Activated T-cell treated with anti-CD3 and anti-CD28 coated beads, Interleukin-2, amount 50 U/mL, for 72 hours (primary cell): Measurements from ENCODE around the gene ZNF558. TPM values are rescaled to one million over a fixed set of nuclear protein-coding genes. Genes with fewer than 3 reads are reported as not detected.

Source experiments
- ATAC-seq, 2 donors: fragments of 150-1000 bp; cut with Tn5 transposase; replicated peaks in 1 of 2; 2 replicates each; pipeline ENCODE4 v1.10.0; 2021; ENCODE audit warnings: moderate library complexity in 2 of 2, mild to moderate bottlenecking in 1 of 2
- DNase-seq, 2 donors: peaks; one replicate each; pipeline ENCODE4 v3.0.0; 2021 to 2022; ENCODE audit warnings: mixed read lengths in 1 of 2
- H3K27ac Mint-ChIP-seq: one replicate; pipeline ENCODE4 v1.8.0; 2022; ENCODE audit warnings: mild to moderate bottlenecking, moderate library complexity, mixed read lengths
- H3K27me3 Mint-ChIP-seq: one replicate; pipeline ENCODE4 v1.8.0; 2022; ENCODE audit warnings: low read depth, mixed read lengths
- H3K36me3 Mint-ChIP-seq, 2 donors: one replicate each; pipeline ENCODE4 v1.8.0; 2022; ENCODE audit warnings: mixed read lengths in 2 of 2, mild to moderate bottlenecking in 1 of 2; ENCODE audit not compliant: insufficient read depth in 2 of 2
- H3K4me1 Mint-ChIP-seq: one replicate; pipeline ENCODE4 v1.8.0; 2022; ENCODE audit warnings: low read depth, mixed read lengths
- H3K4me3 Mint-ChIP-seq, 2 donors: one replicate each; pipeline ENCODE4 v1.8.0; 2022; ENCODE audit warnings: mild to moderate bottlenecking in 2 of 2, mixed read lengths in 2 of 2, moderate library complexity in 2 of 2
- H3K9me3 Mint-ChIP-seq, 2 donors: one replicate each; pipeline ENCODE4 v1.8.0; 2022; ENCODE audit warnings: mixed read lengths in 2 of 2
- total RNA-seq, 2 donors: library from RNA; stranded (reverse); gene quantifications; one replicate each; pipeline ENCODE4 v1.2.3, GENCODE V29; 2022

The ZNF558 gene
- 10 to 100 TPM; 52.2 to 53.7 TPM for total RNA-seq

- peak; percentile 92 to 93 for ATAC-seq
- Mint-ChIP-seq H3K27ac (peak within 1 kb of the TSS; percentile 86), H3K27me3 (peaks cover 6% of the 10 kb centered on the region), H3K4me1 (peaks cover 15% of the 10 kb centered on the region), H3K4me3 (peak within 1 kb of the TSS; percentile 81 to 88), H3K9me3 (peaks cover 2 to 3% of the 10 kb centered on the region in 2 donors), H3K36me3 (peaks cover 4 to 15% of the 10 kb centered on the region in 2 donors)
- peak; percentile 99 to 100 for DNase-seq
These were observed at the start of gene ZNF558, which contains the start of gene MBD3L1 for GRCh38 chr19:8832132-8833021. ZNF558 (minus strand) TSS chr19:8832304; CDS start chr19:8822659, 9,645 bp downstream. MBD3L1 (plus strand) TSS chr19:8832377; CDS start chr19:8842679, 10,302 bp downstream.

- Mint-ChIP-seq H3K9me3 (peaks cover 14 to 16% of the 10 kb centered on the region in 2 donors), H3K4me1 (no peaks in the 10 kb centered on the region), H3K36me3 (peaks cover 0 to 6% of the 10 kb centered on the region in 2 donors), H3K27me3 (peaks cover 9% of the 10 kb centered on the region), H3K27ac (no peak overlapping the region), H3K4me3 (no peak overlapping the region)
- no peak for ATAC-seq
- no peak for DNase-seq
These were observed 49.4 kb upstream of the ZNF558 start for GRCh38 chr19:8881512-8881911.

GRCh38 chr19:8880868-8881488 is 48.9 kb upstream of the ZNF558 start:
- Mint-ChIP-seq H3K36me3 (peaks cover 0 to 6% of the 10 kb centered on the region in 2 donors), H3K27ac (no peak overlapping the region), H3K9me3 (peaks cover 14 to 16% of the 10 kb centered on the region in 2 donors), H3K4me3 (no peak overlapping the region), H3K4me1 (no peaks in the 10 kb centered on the region), H3K27me3 (peaks cover 9% of the 10 kb centered on the region)
- DNase-seq, result no peak
- no peak for ATAC-seq

GRCh38 chr19:8877854-8878705 is 46.0 kb upstream of the ZNF558 start:
- no peak for ATAC-seq
- DNase-seq, result no peak
- Mint-ChIP-seq H3K4me3 (no peak overlapping the region), H3K27ac (no peak overlapping the region), H3K36me3 (peaks cover 0 to 6% of the 10 kb centered on the region in 2 donors), H3K27me3 (peaks cover 12% of the 10 kb centered on the region), H3K4me1 (no peaks in the 10 kb centered on the region), H3K9me3 (peaks cover 14 to 16% of the 10 kb centered on the region in 2 donors)

- Mint-ChIP-seq H3K27ac (no peak overlapping the region), H3K4me3 (no peak overlapping the region), H3K27me3 (peaks cover 8% of the 10 kb centered on the region), H3K36me3 (no peaks in the 10 kb centered on the region), H3K4me1 (no peaks in the 10 kb centered on the region), H3K9me3 (no peaks in the 10 kb centered on the region)
- no peak for ATAC-seq
- DNase-seq, result no peak
These were observed 34.2 kb upstream of the ZNF558 start for GRCh38 chr19:8866344-8866743.

- ATAC-seq (no peak), DNase-seq (no peak)
- H3K27me3 Mint-ChIP-seq, result peaks cover 12% of the 10 kb centered on the region
- H3K9me3 Mint-ChIP-seq, result no peaks in the 10 kb centered on the region
- no peaks in the 10 kb centered on the region for H3K36me3 Mint-ChIP-seq
- no peaks in the 10 kb centered on the region for H3K4me1 Mint-ChIP-seq
- H3K4me3 Mint-ChIP-seq, result no peak overlapping the region
- no peak overlapping the region for H3K27ac Mint-ChIP-seq
These were observed 26.2 kb upstream of the ZNF558 start for GRCh38 chr19:8858260-8858659.

GRCh38 chr19:8850488-8850887 is 18.4 kb upstream of the ZNF558 start:
- Mint-ChIP-seq H3K4me1 (no peaks in the 10 kb centered on the region), H3K36me3 (peaks cover 0 to 6% of the 10 kb centered on the region in 2 donors), H3K27me3 (peaks cover 7% of the 10 kb centered on the region), H3K27ac (no peak overlapping the region), H3K9me3 (peaks cover 7 to 8% of the 10 kb centered on the region in 2 donors), H3K4me3 (no peak overlapping the region)
- DNase-seq, result no peak
- no peak for ATAC-seq

GRCh38 chr19:8849232-8849631 is 17.1 kb upstream of the ZNF558 start:
- Mint-ChIP-seq H3K27ac (no peak overlapping the region), H3K4me3 (no peak overlapping the region), H3K9me3 (peaks cover 7 to 8% of the 10 kb centered on the region in 2 donors), H3K36me3 (peaks cover 0 to 6% of the 10 kb centered on the region in 2 donors), H3K27me3 (peaks cover 7% of the 10 kb centered on the region), H3K4me1 (no peaks in the 10 kb centered on the region)
- ATAC-seq, result no peak
- no peak for DNase-seq

- H3K9me3 Mint-ChIP-seq, result peaks cover 7 to 8% of the 10 kb centered on the region in 2 donors
- no peaks in the 10 kb centered on the region for H3K4me1 Mint-ChIP-seq
- H3K27me3 Mint-ChIP-seq, result no peaks in the 10 kb centered on the region
- no peak overlapping the region for H3K4me3 Mint-ChIP-seq
- ATAC-seq (no peak), DNase-seq (no peak)
- H3K36me3 Mint-ChIP-seq, result peaks cover 0 to 6% of the 10 kb centered on the region in 2 donors
- H3K27ac Mint-ChIP-seq, result no peak overlapping the region
These were observed 14.7 kb upstream of the ZNF558 start for GRCh38 chr19:8846819-8847218.

- Mint-ChIP-seq H3K36me3 (no peaks in the 10 kb centered on the region), H3K27ac (no peak overlapping the region), H3K9me3 (no peaks in the 10 kb centered on the region), H3K27me3 (peaks cover 6% of the 10 kb centered on the region), H3K4me3 (no peak overlapping the region), H3K4me1 (no peaks in the 10 kb centered on the region)
- no peak for ATAC-seq
- DNase-seq, result no peak
These were observed 8.6 kb upstream of the ZNF558 start for GRCh38 chr19:8840708-8841107.

GRCh38 chr19:8835877-8836276 is 3.8 kb upstream of the ZNF558 start:
- no peaks in the 10 kb centered on the region for H3K36me3 Mint-ChIP-seq
- H3K27ac Mint-ChIP-seq, result no peak overlapping the region
- peaks cover 6% of the 10 kb centered on the region for H3K27me3 Mint-ChIP-seq
- H3K4me1 Mint-ChIP-seq, result peaks cover 15% of the 10 kb centered on the region
- H3K4me3 Mint-ChIP-seq, result no peak overlapping the region
- DNase-seq, result no peak
- peaks cover 2 to 3% of the 10 kb centered on the region in 2 donors for H3K9me3 Mint-ChIP-seq
- no peak for ATAC-seq

GRCh38 chr19:8835446-8835845 is 3.3 kb upstream of the ZNF558 start:
- Mint-ChIP-seq H3K27ac (no peak overlapping the region), H3K4me1 (peaks cover 15% of the 10 kb centered on the region), H3K27me3 (peaks cover 6% of the 10 kb centered on the region), H3K4me3 (no peak overlapping the region), H3K9me3 (peaks cover 2 to 3% of the 10 kb centered on the region in 2 donors), H3K36me3 (no peaks in the 10 kb centered on the region)
- no peak for DNase-seq
- no peak for ATAC-seq

GRCh38 chr19:8831832-8832131 is 322 bp downstream of the ZNF558 start:
- DNase-seq (no peak), ATAC-seq (peak; percentile 0 to 2)
- Mint-ChIP-seq H3K9me3 (peaks cover 2 to 3% of the 10 kb centered on the region in 2 donors), H3K36me3 (peaks cover 4 to 17% of the 10 kb centered on the region in 2 donors), H3K27ac (peak overlapping the region; percentile 86), H3K4me1 (peaks cover 15% of the 10 kb centered on the region), H3K4me3 (peak overlapping the region; percentile 81 to 88), H3K27me3 (peaks cover 6% of the 10 kb centered on the region)
